Trophoblast cell (in vitro differentiated cells and primary cell): Measurements from ENCODE around the gene FERD3L.
A peak's percentile ranks its signal among the peaks of the same experiment; 100 is the strongest.

Source experiments
- DNase-seq, 2 donors: peaks; one replicate each; pipeline ENCODE4 v3.0.0-alpha.2; 2016
- H2AFZ ChIP-seq: 2 replicates; pipeline ENCODE4 v1.6.1; 2013; ENCODE audit warnings: low read length, moderate library complexity, mild to moderate bottlenecking; ENCODE audit not compliant: insufficient read depth, poor library complexity
- H2AK5ac ChIP-seq: 2 replicates; pipeline ENCODE4 v1.6.1; 2013; ENCODE audit warnings: mild to moderate bottlenecking, low read length
- H2BK120ac ChIP-seq: 2 replicates; pipeline ENCODE4 v1.6.1; 2013; ENCODE audit warnings: low read length, mild to moderate bottlenecking, moderate library complexity; ENCODE audit not compliant: insufficient read depth, poor library complexity
- H2BK12ac ChIP-seq: 2 replicates; pipeline ENCODE4 v1.6.1; 2013; ENCODE audit warnings: mild to moderate bottlenecking, low read length, moderate library complexity
- H2BK5ac ChIP-seq: 2 replicates; pipeline ENCODE4 v1.6.1; 2013; ENCODE audit warnings: low read length, low read depth, moderate library complexity, mild to moderate bottlenecking; ENCODE audit not compliant: poor library complexity
- H3K14ac ChIP-seq: 2 replicates; pipeline ENCODE4 v1.6.1; 2013; ENCODE audit warnings: mild to moderate bottlenecking, low read length
- H3K18ac ChIP-seq: 2 replicates; pipeline ENCODE4 v1.6.1; 2013; ENCODE audit warnings: mild to moderate bottlenecking, low read length
- H3K23ac ChIP-seq: 2 replicates; pipeline ENCODE4 v1.6.1; 2013; ENCODE audit warnings: low read length
- H3K27ac ChIP-seq: 2 replicates; pipeline ENCODE4 v1.5.1; 2013; ENCODE audit warnings: low read depth, mild to moderate bottlenecking, inconsistent platforms, low read length, moderate library complexity
- H3K27me3 ChIP-seq: 2 replicates; pipeline ENCODE4 v1.6.1; 2013; ENCODE audit warnings: inconsistent platforms, mild to moderate bottlenecking, low read length, moderate library complexity; ENCODE audit not compliant: insufficient read depth
- H3K36me3 ChIP-seq, 2 experiments: 1 replicate in 1 of 2; 2 replicates in 1 of 2; pipeline ENCODE4 v1.6.1; 2013; ENCODE audit warnings: low read length in 2 of 2, mild to moderate bottlenecking in 2 of 2, moderate library complexity in 1 of 2; ENCODE audit not compliant: insufficient read depth in 2 of 2, control insufficient read depth in 1 of 2
- H3K4ac ChIP-seq: 2 replicates; pipeline ENCODE4 v1.6.1; 2013; ENCODE audit warnings: low read depth, mild to moderate bottlenecking, low read length, moderate library complexity
- H3K4me1 ChIP-seq, 2 experiments: 1 replicate in 1 of 2; 2 replicates in 1 of 2; pipeline ENCODE4 v1.6.1; 2013; ENCODE audit warnings: low read length in 2 of 2, mild to moderate bottlenecking in 2 of 2, moderate library complexity in 1 of 2; ENCODE audit not compliant: insufficient read depth in 2 of 2, control insufficient read depth in 1 of 2
- H3K4me2 ChIP-seq: 2 replicates; pipeline ENCODE4 v1.6.1; 2013; ENCODE audit warnings: inconsistent platforms, mild to moderate bottlenecking, low read length, moderate library complexity
- H3K4me3 ChIP-seq: 2 replicates; pipeline ENCODE4 v1.5.1; 2013; ENCODE audit warnings: mild to moderate bottlenecking, low read depth, low read length, inconsistent platforms
- H3K79me1 ChIP-seq: one replicate; pipeline ENCODE4 v1.6.1; 2013; ENCODE audit warnings: low read length
- H3K79me2 ChIP-seq: 2 replicates; pipeline ENCODE4 v1.6.1; 2013; ENCODE audit warnings: low read length, mild to moderate bottlenecking; ENCODE audit not compliant: control insufficient read depth, insufficient read depth, poor library complexity
- H3K9ac ChIP-seq: 2 replicates; pipeline ENCODE4 v1.6.1; 2013; ENCODE audit warnings: mild to moderate bottlenecking, low read length
- H3K9me3 ChIP-seq: 2 replicates; pipeline ENCODE4 v1.6.1; 2013; ENCODE audit warnings: low read depth, mild to moderate bottlenecking, control low read depth, inconsistent platforms, low read length; ENCODE audit not compliant: insufficient read depth
- H4K12ac ChIP-seq: 2 replicates; pipeline ENCODE4 v1.6.1; 2013; ENCODE audit warnings: low read depth, mild to moderate bottlenecking, low read length, moderate library complexity
- H4K8ac ChIP-seq: 2 replicates; pipeline ENCODE4 v1.6.1; 2013; ENCODE audit warnings: low read depth, mild to moderate bottlenecking, low read length, moderate library complexity
- H4K91ac ChIP-seq: one replicate; pipeline ENCODE4 v1.6.1; 2013; ENCODE audit warnings: low read depth, mild to moderate bottlenecking, low read length, moderate library complexity
- WGBS: extraction: QIAGEN DNeasy Blood & Tissue Kit; methylation state at CpG from one replicate; pipeline ENCODE4 v1.1.7; 2013; ENCODE audit warnings: missing lambda C conversion rate; ENCODE audit not compliant: insufficient read length, insufficient coverage; ENCODE audit errors: extremely low coverage; 5-methylcytosine and 5-hydroxymethylcytosine counted together

FERD3L gene

GRCh38 chr7:19109000-19109946 lies 35.9 kb downstream of the FERD3L start:
- H3K4ac ChIP-seq = no peak overlapping the region
- H2AK5ac ChIP-seq = no peak overlapping the region
- H4K91ac ChIP-seq = no peak overlapping the region
- no CpG with 5 or more reads among the region's 11 CpGs for WGBS
- H3K36me3 ChIP-seq = no peaks in the 10 kb centered on the region
- no peak overlapping the region for H2BK12ac ChIP-seq
- peaks cover 3% of the 10 kb centered on the region for H3K9me3 ChIP-seq
- no peak overlapping the region for H3K4me3 ChIP-seq
- H3K27me3 ChIP-seq = peaks cover 62% of the 10 kb centered on the region
- no peak overlapping the region for H4K8ac ChIP-seq
- no peaks in the 10 kb centered on the region for H3K79me1 ChIP-seq
- H3K9ac ChIP-seq = no peak overlapping the region
- H3K27ac ChIP-seq = no peak overlapping the region
- H3K4me2 ChIP-seq = no peak overlapping the region
- H3K4me1 ChIP-seq = peaks cover 11 to 22% of the 10 kb centered on the region in 2 experiments
- H2BK120ac ChIP-seq = no peak overlapping the region
- no peak overlapping the region for H3K18ac ChIP-seq
- DNase-seq = no peak
- H2BK5ac ChIP-seq = no peak overlapping the region
- no peak overlapping the region for H3K23ac ChIP-seq
- no peak overlapping the region for H3K14ac ChIP-seq
- no peak overlapping the region for H4K12ac ChIP-seq
- H3K79me2 ChIP-seq = peaks cover 2% of the 10 kb centered on the region
- H2AFZ ChIP-seq = no peak overlapping the region

DNA sequence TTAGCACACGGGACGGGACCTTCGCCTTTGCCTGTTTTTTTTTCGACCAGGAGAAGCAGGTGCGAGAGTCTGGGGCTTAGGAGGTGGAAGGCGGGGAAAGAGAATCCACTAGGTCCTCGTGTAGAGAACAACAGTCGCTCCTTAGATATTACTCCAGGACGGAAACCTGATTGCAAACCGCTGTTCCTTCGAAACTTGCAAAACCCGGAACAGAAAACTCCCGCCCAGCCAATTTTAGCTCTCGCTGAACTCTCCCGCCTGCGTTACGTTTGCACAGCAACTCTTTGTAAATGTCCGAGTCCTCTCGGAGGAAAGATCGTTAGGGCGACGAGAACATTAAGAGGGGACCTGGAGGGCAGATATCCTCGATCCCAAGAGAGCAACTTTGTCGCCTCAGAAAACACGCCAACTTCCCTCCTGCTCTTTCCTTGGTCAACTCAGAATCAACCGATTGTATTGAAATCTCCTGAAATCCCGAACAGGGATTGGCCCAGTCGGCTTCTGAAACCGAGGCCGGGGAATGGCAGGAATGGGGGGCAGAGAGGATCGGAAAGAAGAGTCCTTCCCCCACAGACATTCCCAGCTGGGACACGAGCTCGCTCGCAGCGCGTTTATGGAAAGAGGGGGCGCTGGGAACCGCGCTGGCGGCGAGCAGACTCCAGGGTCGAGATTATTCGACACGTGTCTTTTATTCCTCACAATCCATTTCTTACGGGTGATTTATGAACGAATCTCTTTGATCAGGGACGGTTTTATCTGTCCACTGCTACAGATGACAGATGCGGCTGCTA lies 37.7 kb downstream of the FERD3L start:
- Histone ChIP-seq H3K4ac (no peak overlapping the region), H3K79me2 (peaks cover 2% of the 10 kb centered on the region), H3K4me2 (peak overlapping the region; percentile 50), H2AK5ac (no peak overlapping the region), H3K9me3 (peaks cover 3% of the 10 kb centered on the region), H2BK5ac (no peak overlapping the region), H3K14ac (no peak overlapping the region), H4K12ac (no peak overlapping the region), H2BK120ac (no peak overlapping the region), H2AFZ (no peak overlapping the region), H4K8ac (no peak overlapping the region), H3K9ac (no peak overlapping the region), H2BK12ac (no peak overlapping the region), H3K18ac (no peak overlapping the region), H3K4me3 (no peak overlapping the region), H4K91ac (no peak overlapping the region), H3K27ac (no peak overlapping the region), H3K36me3 (no peaks in the 10 kb centered on the region), H3K27me3 (peaks cover 58% of the 10 kb centered on the region), H3K23ac (no peak overlapping the region), H3K4me1 (peaks cover 10 to 22% of the 10 kb centered on the region in 2 experiments), H3K79me1 (no peaks in the 10 kb centered on the region)
- peak in 1 of 2 donors; percentile 12 for DNase-seq
- no CpG with 5 or more reads among the region's 48 CpGs for WGBS

DNA sequence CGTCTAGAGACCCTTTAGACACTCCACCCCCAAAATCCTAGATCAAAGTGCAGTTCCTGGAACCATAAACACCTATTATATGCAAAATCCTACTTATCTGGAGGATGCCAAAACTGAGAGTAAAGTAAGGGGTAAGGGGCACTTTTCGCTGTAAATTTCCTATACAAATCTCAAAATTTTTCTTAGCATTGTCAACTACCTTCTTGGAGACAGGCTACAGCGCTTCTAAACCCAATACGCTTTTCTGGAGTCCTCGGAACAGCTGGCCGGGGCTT lies 38.2 kb downstream of the FERD3L start:
- H3K4me2 ChIP-seq = peak overlapping the region; percentile 50
- H3K27ac ChIP-seq = no peak overlapping the region
- H3K9ac ChIP-seq = no peak overlapping the region
- no peak overlapping the region for H2AK5ac ChIP-seq
- H3K4ac ChIP-seq = no peak overlapping the region
- H3K18ac ChIP-seq = no peak overlapping the region
- H2BK120ac ChIP-seq = no peak overlapping the region
- H3K79me1 ChIP-seq = no peaks in the 10 kb centered on the region
- no peak overlapping the region for H4K91ac ChIP-seq
- H3K4me3 ChIP-seq = no peak overlapping the region
- no peak overlapping the region for H3K14ac ChIP-seq
- no peak overlapping the region for H4K8ac ChIP-seq
- no peak overlapping the region for H2AFZ ChIP-seq
- H3K4me1 ChIP-seq = peaks cover 7 to 19% of the 10 kb centered on the region in 2 experiments
- no peak overlapping the region for H2BK5ac ChIP-seq
- peaks cover 2% of the 10 kb centered on the region for H3K79me2 ChIP-seq
- no peak overlapping the region for H3K23ac ChIP-seq
- H2BK12ac ChIP-seq = no peak overlapping the region
- H3K36me3 ChIP-seq = no peaks in the 10 kb centered on the region
- DNase-seq = no peak
- H3K9me3 ChIP-seq = peaks cover 3% of the 10 kb centered on the region
- H4K12ac ChIP-seq = no peak overlapping the region
- no CpG with 5 or more reads among the region's 6 CpGs for WGBS
- H3K27me3 ChIP-seq = peaks cover 52% of the 10 kb centered on the region

DNA sequence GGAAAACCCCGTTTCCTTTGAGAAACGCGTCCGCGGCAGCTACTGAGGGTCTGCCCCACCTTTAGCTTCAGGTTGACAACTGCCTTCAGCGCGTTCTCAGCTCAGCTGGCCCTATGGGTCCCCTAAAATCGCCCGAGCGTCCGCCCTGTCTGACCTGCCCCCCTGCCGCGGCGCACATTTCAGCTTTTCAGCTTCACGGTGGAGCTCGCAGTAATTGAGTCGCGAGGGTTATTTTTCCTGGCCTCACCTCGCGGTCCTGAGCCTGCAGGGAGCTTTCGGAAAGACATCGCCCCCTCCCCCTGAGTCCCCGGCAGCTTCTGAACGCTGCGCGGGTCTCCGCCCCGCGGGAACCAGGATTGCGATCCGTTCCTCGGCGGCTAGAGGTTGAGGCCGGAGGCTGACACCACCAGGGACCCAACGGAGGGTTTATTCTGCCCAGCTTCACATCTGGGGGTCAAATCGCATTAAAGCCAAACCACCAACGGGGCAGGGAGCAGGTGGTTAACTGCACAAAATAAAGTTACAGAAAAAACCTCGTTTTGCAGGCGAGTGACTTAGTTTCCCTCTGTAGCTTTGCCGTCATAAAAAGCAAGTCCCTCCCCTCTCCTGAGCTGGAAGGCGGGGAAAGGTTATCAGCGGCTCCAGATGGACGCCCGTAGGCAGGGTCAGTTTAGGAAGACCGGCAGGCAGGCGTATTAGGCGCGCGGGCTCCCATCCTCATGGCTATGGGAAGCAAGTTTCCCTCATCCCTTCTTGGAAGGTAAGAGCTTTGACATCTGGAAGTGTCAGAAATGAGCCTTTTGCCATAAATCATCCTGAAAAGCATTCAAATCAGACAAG lies 38.8 kb downstream of the FERD3L start:
- Histone ChIP-seq H3K23ac (no peak overlapping the region), H3K4me1 (peaks cover 7 to 19% of the 10 kb centered on the region in 2 experiments), H2BK12ac (peak overlapping the region; percentile 22), H3K18ac (peak overlapping the region; percentile 62), H2BK120ac (no peak overlapping the region), H4K12ac (no peak overlapping the region), H3K79me2 (peaks cover 2% of the 10 kb centered on the region), H3K14ac (peak overlapping the region; percentile 47), H3K27ac (peak overlapping the region; percentile 23), H4K8ac (peak overlapping the region; percentile 59), H3K4me2 (peak overlapping the region; percentile 50), H3K79me1 (no peaks in the 10 kb centered on the region), H2BK5ac (no peak overlapping the region), H2AK5ac (no peak overlapping the region), H3K4me3 (peak overlapping the region; percentile 10), H3K36me3 (no peaks in the 10 kb centered on the region), H4K91ac (no peak overlapping the region), H3K27me3 (peaks cover 48% of the 10 kb centered on the region), H3K9ac (peak overlapping the region; percentile 13), H3K9me3 (peaks cover 3% of the 10 kb centered on the region), H3K4ac (no peak overlapping the region), H2AFZ (peak overlapping the region; percentile 81)
- no CpG with 5 or more reads among the region's 49 CpGs for WGBS
- DNase-seq = no peak
